GM12878 (cell line): Measurements from ENCODE around the gene RYR2. TPM values are rescaled to one million over a fixed set of nuclear protein-coding genes. Genes with fewer than 3 reads are reported as not detected.

Experiments
- ATAC-seq: fragments of 200-7000 bp; cut with Tn5 transposase; 3 replicates; pipeline ENCODE4 v1.9.1; 2020; ENCODE audit warnings: mild to moderate bottlenecking, moderate library complexity
- BruUV-seq: library from RNA; stranded (reverse); fragments of 400-500 nt; replicated peaks from 2 replicates; lab custom pipeline; 2021; lab: Mats Ljungman, UMichigan
- CTCF ChIA-PET: fragments of 300-600 bp; sonication (Branson Sonifier 250); formaldehyde crosslinking; extraction: SDS; loops from one replicate; lab custom pipeline; 2021; ENCODE audit warnings: inconsistent platforms; lab: Yijun Ruan, JAX
- POLR2A ChIA-PET: fragments of 350-600 bp; formaldehyde crosslinking; extraction: SDS; loops from one replicate; lab custom pipeline; 2021; ENCODE audit warnings: inconsistent platforms; lab: Charles Lee
- RAD21 ChIA-PET: fragments of 300-600 bp; sonication (Branson Sonifier 250); formaldehyde crosslinking; loops from one replicate; lab custom pipeline; 2023; ENCODE audit warnings: antibody characterized with exemption; ENCODE audit not compliant: unreplicated experiment; lab: Charles Lee
- SMC1A ChIA-PET: fragments of 300-600 bp; sonication (Branson Sonifier 250); formaldehyde crosslinking; loops from one replicate; lab custom pipeline; 2023; ENCODE audit not compliant: unreplicated experiment, uncharacterized antibody; lab: Charles Lee
- DNase-seq: peaks from one replicate; pipeline ENCODE4 v3.0.0-alpha.2; 2011; ENCODE audit warnings: low read depth, low spot score
- FAIRE-seq: peaks from 3 replicates; lab custom pipeline; 2011; peaks lifted over from hg19 to GRCh38; lab: Jason Lieb, UNC
- H2AFZ ChIP-seq: 2 replicates; pipeline ENCODE4 v1.6.0; 2011; ENCODE audit warnings: low read depth, low read length, control low read depth; ENCODE audit not compliant: control insufficient read depth
- H3K27ac ChIP-seq: 2 replicates; pipeline ENCODE4 v1.5.1; 2011; ENCODE audit warnings: control low read depth; ENCODE audit not compliant: control insufficient read depth, insufficient read depth
- H3K27me3 ChIP-seq, 2 experiments: replicated peaks in 1 of 2; 2 replicates each; pipeline versions ENCODE4 v1.6.0 to v1.6.1; 2011; ENCODE audit warnings: low read length in 1 of 2; ENCODE audit not compliant: control insufficient read depth in 2 of 2, insufficient read depth in 2 of 2
- H3K36me3 ChIP-seq, 2 experiments: 2 replicates each; pipeline ENCODE4 v1.5.1; 2011; ENCODE audit warnings: low read length in 1 of 2; ENCODE audit not compliant: control insufficient read depth in 2 of 2, insufficient read depth in 2 of 2
- H3K4me1 ChIP-seq: 2 replicates; pipeline ENCODE4 v1.6.1; 2011; ENCODE audit warnings: mild to moderate bottlenecking, low read length, moderate library complexity, mixed read lengths; ENCODE audit not compliant: control insufficient read depth, insufficient read depth
- H3K4me2 ChIP-seq: 2 replicates; pipeline ENCODE4 v1.6.0; 2011; ENCODE audit warnings: control low read depth; ENCODE audit not compliant: control insufficient read depth, insufficient read depth
- H3K4me3 ChIP-seq: fragments of 200-600 bp; sonication (generic); 2 replicates; pipeline ENCODE4 v1.5.1; 2016
- H3K79me2 ChIP-seq: 2 replicates; pipeline ENCODE4 v1.6.0; 2011; ENCODE audit warnings: low read length; ENCODE audit not compliant: control insufficient read depth, insufficient read depth
- H3K9ac ChIP-seq: 2 replicates; pipeline ENCODE4 v1.8.0; 2011; ENCODE audit warnings: low read length, control low read depth, mixed read lengths; ENCODE audit not compliant: control insufficient read depth, insufficient read depth
- H3K9me3 ChIP-seq: replicated peaks from 3 replicates; pipeline ENCODE4 v1.5.1; 2011; ENCODE audit warnings: mild to moderate bottlenecking, low read length; ENCODE audit not compliant: control insufficient read depth, insufficient read depth
- H4K20me1 ChIP-seq: 2 replicates; pipeline ENCODE4 v1.6.0; 2011; ENCODE audit not compliant: control insufficient read depth, insufficient read depth
- POLR2A ChIP-seq: IDR thresholded peaks from 2 replicates; pipeline ENCODE4 v1.6.1; 2011; ENCODE audit warnings: low read depth, mild to moderate bottlenecking, low read length
- ZNF622 ChIP-seq: fragments of 450-650 bp; IDR thresholded peaks from 2 replicates; pipeline ENCODE4 v1.6.1; 2017; ENCODE audit warnings: mild to moderate bottlenecking, inconsistent platforms
- WGBS: methylation state at CpG from one replicate; pipeline ENCODE4 v1.1.6; 2016; ENCODE audit warnings: low lambda C conversion rate; ENCODE audit not compliant: insufficient replicate concordance, insufficient coverage; ENCODE audit errors: missing lambda C conversion rate; 5-methylcytosine and 5-hydroxymethylcytosine counted together
- in situ Hi-C: fragments of 300-500 bp; cut with MboI; formaldehyde crosslinking; loops from 9 replicates; pipeline ENCODE4 v1.14.3; 2018; ENCODE audit warnings: mixed read lengths
- intact Hi-C: fragments of 100-400 bp; cut with micrococcal nuclease; formaldehyde crosslinking; loops from one replicate; pipeline ENCODE4 v1.14.2; 2022; ENCODE audit not compliant: unreplicated experiment
- polyA plus RNA-seq, 11 experiments: library from polyadenylated mRNA; depleted of rRNA in 4 of 11; unstranded in 6 of 11; stranded (reverse) in 5 of 11; fragments of >200 nt; fragmentation: Nextera tagmentation in 4 of 11; fragmentation: Illumina TruSeq in 1 of 11; extraction: Ambion mirVana in 4 of 11; extraction: Trizol in 1 of 11; gene quantifications; 1 replicate in 1 of 11; 2 replicates in 10 of 11; pipeline versions ENCODE4 v1.2.1 to v1.2.3, GENCODE V29; 2011 to 2016; ENCODE audit warnings: inconsistent platforms in 2 of 11, missing spikeins in 2 of 11, low read depth in 1 of 11
- total RNA-seq, 4 experiments: library from RNA; depleted of rRNA in 3 of 4; stranded (reverse); fragments of >200 nt in 3 of 4; fragmentation: Illumina TruSeq in 1 of 4; extraction: Trizol in 1 of 4; gene quantifications; 2 replicates each; pipeline versions ENCODE4 v1.2.1 to v1.2.3, GENCODE V29; 2013 to 2021
- TF ChIP-seq, protein P1 (sequence below): fragments of 450-650 bp; IDR thresholded peaks from 2 replicates; pipeline ENCODE4 v1.6.1; 2016; ENCODE audit warnings: mild to moderate bottlenecking
- TF ChIP-seq, protein P2 (sequence below): IDR thresholded peaks from 2 replicates; pipeline ENCODE4 v1.6.1; 2012; ENCODE audit warnings: mild to moderate bottlenecking, low read depth, low read length

Gene RYR2
- total and polyA plus RNA-seq, 10 of the 15 experiments (the other 5 are each of a cell fraction or from before 2014, with no cell fraction given): 0.01 to 0.04 TPM; not detected in 8

- intact Hi-C loops (no loop called here), in situ Hi-C loops (no loop called here)
- 10% methylated on average over 4 of the region's 4 CpGs for WGBS
- Histone ChIP-seq H3K4me1 (no peaks in the 10 kb centered on the region), H2AFZ (no peak overlapping the region), H3K4me3 (no peak overlapping the region), H3K9ac (no peak overlapping the region), H4K20me1 (no peaks in the 10 kb centered on the region), H3K36me3 (no peaks in the 10 kb centered on the region), H3K27ac (no peak overlapping the region), H3K9me3 (no peaks in the 10 kb centered on the region), H3K79me2 (no peaks in the 10 kb centered on the region), H3K27me3 (no peaks in the 10 kb centered on the region; a peak in 2 of 4 replicates), H3K4me2 (no peak overlapping the region)
- FAIRE-seq (no peak), DNase-seq (no peak), ATAC-seq (no peak)
- TF ChIP-seq, protein P1, sequence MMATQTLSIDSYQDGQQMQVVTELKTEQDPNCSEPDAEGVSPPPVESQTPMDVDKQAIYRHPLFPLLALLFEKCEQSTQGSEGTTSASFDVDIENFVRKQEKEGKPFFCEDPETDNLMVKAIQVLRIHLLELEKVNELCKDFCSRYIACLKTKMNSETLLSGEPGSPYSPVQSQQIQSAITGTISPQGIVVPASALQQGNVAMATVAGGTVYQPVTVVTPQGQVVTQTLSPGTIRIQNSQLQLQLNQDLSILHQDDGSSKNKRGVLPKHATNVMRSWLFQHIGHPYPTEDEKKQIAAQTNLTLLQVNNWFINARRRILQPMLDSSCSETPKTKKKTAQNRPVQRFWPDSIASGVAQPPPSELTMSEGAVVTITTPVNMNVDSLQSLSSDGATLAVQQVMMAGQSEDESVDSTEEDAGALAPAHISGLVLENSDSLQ: no peak
- TF ChIP-seq, protein P2, sequence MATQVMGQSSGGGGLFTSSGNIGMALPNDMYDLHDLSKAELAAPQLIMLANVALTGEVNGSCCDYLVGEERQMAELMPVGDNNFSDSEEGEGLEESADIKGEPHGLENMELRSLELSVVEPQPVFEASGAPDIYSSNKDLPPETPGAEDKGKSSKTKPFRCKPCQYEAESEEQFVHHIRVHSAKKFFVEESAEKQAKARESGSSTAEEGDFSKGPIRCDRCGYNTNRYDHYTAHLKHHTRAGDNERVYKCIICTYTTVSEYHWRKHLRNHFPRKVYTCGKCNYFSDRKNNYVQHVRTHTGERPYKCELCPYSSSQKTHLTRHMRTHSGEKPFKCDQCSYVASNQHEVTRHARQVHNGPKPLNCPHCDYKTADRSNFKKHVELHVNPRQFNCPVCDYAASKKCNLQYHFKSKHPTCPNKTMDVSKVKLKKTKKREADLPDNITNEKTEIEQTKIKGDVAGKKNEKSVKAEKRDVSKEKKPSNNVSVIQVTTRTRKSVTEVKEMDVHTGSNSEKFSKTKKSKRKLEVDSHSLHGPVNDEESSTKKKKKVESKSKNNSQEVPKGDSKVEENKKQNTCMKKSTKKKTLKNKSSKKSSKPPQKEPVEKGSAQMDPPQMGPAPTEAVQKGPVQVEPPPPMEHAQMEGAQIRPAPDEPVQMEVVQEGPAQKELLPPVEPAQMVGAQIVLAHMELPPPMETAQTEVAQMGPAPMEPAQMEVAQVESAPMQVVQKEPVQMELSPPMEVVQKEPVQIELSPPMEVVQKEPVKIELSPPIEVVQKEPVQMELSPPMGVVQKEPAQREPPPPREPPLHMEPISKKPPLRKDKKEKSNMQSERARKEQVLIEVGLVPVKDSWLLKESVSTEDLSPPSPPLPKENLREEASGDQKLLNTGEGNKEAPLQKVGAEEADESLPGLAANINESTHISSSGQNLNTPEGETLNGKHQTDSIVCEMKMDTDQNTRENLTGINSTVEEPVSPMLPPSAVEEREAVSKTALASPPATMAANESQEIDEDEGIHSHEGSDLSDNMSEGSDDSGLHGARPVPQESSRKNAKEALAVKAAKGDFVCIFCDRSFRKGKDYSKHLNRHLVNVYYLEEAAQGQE: no peak
- TF ChIP-seq ZNF622 (no peak), POLR2A (no peak)
- ChIA-PET SMC1A (no interaction called here), RAD21 (no interaction called here), CTCF (no interaction called here), POLR2A (no interaction called here)
- no TSS peak for BruUV-seq
Measured at GRCh38 chr1:237201155-237201554, 159.2 kb downstream of the RYR2 start.
